Amniotic stem cell (primary cell): ENCODE data around the gene ANKRD22.

Experiments
- DNase-seq: peaks from one replicate; lab custom pipeline; 2025; lab: John Stamatoyannopoulos, UW

The ANKRD22 gene

GRCh38 chr10:88835096-88835909, 16.3 kb downstream of the ANKRD22 start:
- DNase-seq: peak; percentile 77

GRCh38 chr10:88833723-88834122, 17.9 kb downstream of the ANKRD22 start:
- no peak for DNase-seq

- DNase-seq: no peak
Measured at GRCh38 chr10:88833156-88833555, 18.5 kb downstream of the ANKRD22 start.

GRCh38 chr10:88832376-88832775, 19.3 kb downstream of the ANKRD22 start:
- no peak for DNase-seq

- DNase-seq: no peak
Measured at GRCh38 chr10:88831709-88832108, 19.9 kb downstream of the ANKRD22 start.

GRCh38 chr10:88830643-88831268, 20.9 kb downstream of the ANKRD22 start:
- DNase-seq: no peak

GRCh38 chr10:88828310-88828709, 23.3 kb downstream of the ANKRD22 start:
- DNase-seq: no peak

- no peak for DNase-seq
Measured at GRCh38 chr10:88827671-88828070, 24.0 kb downstream of the ANKRD22 start.

GRCh38 chr10:88826388-88826787, 25.3 kb downstream of the ANKRD22 start:
- no peak for DNase-seq

GRCh38 chr10:88820748-88821401, 30.8 kb downstream of the ANKRD22 start:
- peak; percentile 38 for DNase-seq

- no peak for DNase-seq
Measured at GRCh38 chr10:88819290-88819689, 32.4 kb downstream of the ANKRD22 start.

GRCh38 chr10:88813200-88813599, 38.4 kb downstream of the ANKRD22 start:
- DNase-seq: no peak

- peak; percentile 71 for DNase-seq
Measured at GRCh38 chr10:88810196-88810961, 41.3 kb downstream of the ANKRD22 start.

GRCh38 chr10:88809621-88810020, 42.0 kb downstream of the ANKRD22 start:
- no peak for DNase-seq

- no peak for DNase-seq
Measured at GRCh38 chr10:88805924-88806323, 45.7 kb downstream of the ANKRD22 start.

GRCh38 chr10:88805361-88805760, 46.3 kb downstream of the ANKRD22 start:
- DNase-seq: no peak

- no peak for DNase-seq
Measured at GRCh38 chr10:88804083-88804812, 47.4 kb downstream of the ANKRD22 start.

- no peak for DNase-seq
Measured at GRCh38 chr10:88803641-88804040, 48.0 kb downstream of the ANKRD22 start.

- no peak for DNase-seq
Measured at GRCh38 chr10:88802523-88803285, 48.9 kb downstream of the ANKRD22 start, which contains the start of gene LIPM. TSS of gene LIPM (plus strand) at chr10:88802730. CDS start at chr10:88802897, 167 bp downstream.
